CD14-positive monocyte (primary cell): Measurements from ENCODE around the gene TBC1D5. TPM values are rescaled to one million over a fixed set of nuclear protein-coding genes. Genes with fewer than 3 reads are reported as not detected.

Experiments
- DNase-seq, 3 donors: peaks; one replicate each; pipeline ENCODE4 v3.0.0-alpha.2; 2011 to 2022
- H2AFZ ChIP-seq: 2 replicates; pipeline ENCODE4 v1.6.0; 2012; ENCODE audit warnings: mild to moderate bottlenecking, low read depth, low read length, inconsistent platforms; ENCODE audit not compliant: insufficient read depth, poor library complexity, severe bottlenecking
- H3K27ac ChIP-seq, 2 donors: 1 replicate in 1 of 2; 2 replicates in 1 of 2; pipeline ENCODE4 v1.5.1; 2012 to 2013; ENCODE audit warnings: low read length in 2 of 2, control low read depth in 1 of 2, inconsistent platforms in 1 of 2, low read depth in 1 of 2, mild to moderate bottlenecking in 1 of 2
- H3K27me3 ChIP-seq, 2 donors: one replicate each; pipeline versions ENCODE4 v1.6.0 to v1.6.1; 2011 to 2013; ENCODE audit warnings: low read length in 2 of 2; ENCODE audit not compliant: control insufficient read depth in 2 of 2, insufficient read depth in 2 of 2
- H3K36me3 ChIP-seq, 2 donors: replicated peaks in 1 of 2; 1 replicate in 1 of 2; 2 replicates in 1 of 2; pipeline versions ENCODE4 v1.5.1 to v1.6.1; 2012 to 2013; ENCODE audit warnings: low read length in 2 of 2, control low read depth in 1 of 2, inconsistent platforms in 1 of 2, mild to moderate bottlenecking in 1 of 2; ENCODE audit not compliant: insufficient read depth in 2 of 2, control insufficient read depth in 1 of 2
- H3K4me1 ChIP-seq, 2 donors: 1 replicate in 1 of 2; 2 replicates in 1 of 2; pipeline versions ENCODE4 v1.5.1 to v1.6.1; 2012 to 2013; ENCODE audit warnings: low read length in 2 of 2, control low read depth in 1 of 2, inconsistent platforms in 1 of 2, mild to moderate bottlenecking in 1 of 2, moderate library complexity in 1 of 2; ENCODE audit not compliant: insufficient read depth in 2 of 2, control insufficient read depth in 1 of 2
- H3K4me2 ChIP-seq: replicated peaks from 2 replicates; pipeline ENCODE3; 2012; ENCODE audit warnings: low read length, moderate library complexity, mild to moderate bottlenecking; ENCODE audit not compliant: poor library complexity, severe bottlenecking; ENCODE audit errors: extremely low read depth
- H3K4me3 ChIP-seq, 3 experiments: fragments of 200-600 bp in 1 of 3; sonication (generic) in 1 of 3; replicated peaks in 1 of 3; 1 replicate in 2 of 3; 2 replicates in 1 of 3; pipeline ENCODE4 v1.5.1; 2011 to 2013; ENCODE audit warnings: low read length in 3 of 3, mild to moderate bottlenecking in 3 of 3, control low read depth in 2 of 3, low read depth in 2 of 3, inconsistent platforms in 1 of 3, moderate library complexity in 1 of 3
- H3K79me2 ChIP-seq: 2 replicates; pipeline ENCODE4 v1.6.0; 2012; ENCODE audit warnings: mild to moderate bottlenecking, control low read depth, inconsistent platforms, low read length, moderate library complexity; ENCODE audit not compliant: insufficient read depth
- H3K9ac ChIP-seq: 2 replicates; pipeline ENCODE4 v1.6.0; 2017; ENCODE audit warnings: low read length, mild to moderate bottlenecking; ENCODE audit not compliant: insufficient read depth, poor library complexity, severe bottlenecking
- H3K9me3 ChIP-seq, 2 donors: replicated peaks in 1 of 2; 1 replicate in 1 of 2; 2 replicates in 1 of 2; pipeline versions ENCODE4 v1.5.1 to v1.6.1; 2012 to 2013; ENCODE audit warnings: low read length in 2 of 2, control low read depth in 1 of 2; ENCODE audit not compliant: control insufficient read depth in 1 of 2, insufficient read depth in 1 of 2
- H4K20me1 ChIP-seq: 2 replicates; pipeline ENCODE4 v1.6.0; 2012; ENCODE audit warnings: mild to moderate bottlenecking, low read length, control low read depth, moderate library complexity; ENCODE audit not compliant: insufficient read depth
- H3K27ac Mint-ChIP-seq, 7 donors: one replicate each; pipeline ENCODE4 v1.8.0; 2020; ENCODE audit warnings: mild to moderate bottlenecking in 7 of 7, mixed read lengths in 7 of 7, moderate library complexity in 6 of 7, inconsistent platforms in 2 of 7
- H3K27me3 Mint-ChIP-seq, 3 donors: one replicate each; pipeline ENCODE4 v1.8.0; 2021 to 2022; ENCODE audit warnings: low read depth in 3 of 3, mild to moderate bottlenecking in 3 of 3, mixed read lengths in 3 of 3, moderate library complexity in 3 of 3, inconsistent platforms in 1 of 3
- H3K36me3 Mint-ChIP-seq, 2 donors: one replicate each; pipeline ENCODE4 v1.8.0; 2020; ENCODE audit warnings: mixed read lengths in 2 of 2, inconsistent platforms in 1 of 2, mild to moderate bottlenecking in 1 of 2
- H3K4me1 Mint-ChIP-seq: one replicate; pipeline ENCODE4 v1.8.0; 2020; ENCODE audit warnings: mild to moderate bottlenecking, mixed read lengths
- H3K4me3 Mint-ChIP-seq, 2 donors: one replicate each; pipeline ENCODE4 v1.8.0; 2020; ENCODE audit warnings: mild to moderate bottlenecking in 2 of 2, mixed read lengths in 2 of 2, moderate library complexity in 1 of 2
- H3K9me3 Mint-ChIP-seq, 7 donors: one replicate each; pipeline ENCODE4 v1.8.0; 2020 to 2022; ENCODE audit warnings: mixed read lengths in 7 of 7, mild to moderate bottlenecking in 6 of 7, moderate library complexity in 6 of 7, inconsistent platforms in 2 of 7
- WGBS: methylation state at CpG from one replicate; pipeline ENCODE4 v1.1.5; 2013; ENCODE audit warnings: missing lambda C conversion rate; ENCODE audit not compliant: insufficient coverage; 5-methylcytosine and 5-hydroxymethylcytosine counted together
- intact Hi-C, 2 donors: fragments of 100-400 bp; cut with micrococcal nuclease; formaldehyde crosslinking; loops; one replicate each; pipeline versions ENCODE4 v1.15.0 to v1.15.1; 2023
- polyA plus RNA-seq, 3 donors: library from polyadenylated mRNA; depleted of rRNA in 1 of 3; unstranded in 2 of 3; stranded (reverse) in 1 of 3; fragments of 300-500 nt in 2 of 3; fragments of >200 nt in 1 of 3; fragmentation: Illumina TruSeq in 2 of 3; gene quantifications; 1 replicate in 2 of 3; 2 replicates in 1 of 3; pipeline ENCODE4 v1.2.3, GENCODE V29; 2012 to 2021
- TF ChIP-seq, protein P1 (sequence below): fragments of 200-600 bp; IDR thresholded peaks from one replicate; pipeline ENCODE4 v1.8.0; 2022; ENCODE audit warnings: antibody characterized with exemption, mild to moderate bottlenecking

The TBC1D5 gene
- polyA plus RNA-seq, 3 donors, result 17.6 to 35.3 (median 21.0) TPM

DNA sequence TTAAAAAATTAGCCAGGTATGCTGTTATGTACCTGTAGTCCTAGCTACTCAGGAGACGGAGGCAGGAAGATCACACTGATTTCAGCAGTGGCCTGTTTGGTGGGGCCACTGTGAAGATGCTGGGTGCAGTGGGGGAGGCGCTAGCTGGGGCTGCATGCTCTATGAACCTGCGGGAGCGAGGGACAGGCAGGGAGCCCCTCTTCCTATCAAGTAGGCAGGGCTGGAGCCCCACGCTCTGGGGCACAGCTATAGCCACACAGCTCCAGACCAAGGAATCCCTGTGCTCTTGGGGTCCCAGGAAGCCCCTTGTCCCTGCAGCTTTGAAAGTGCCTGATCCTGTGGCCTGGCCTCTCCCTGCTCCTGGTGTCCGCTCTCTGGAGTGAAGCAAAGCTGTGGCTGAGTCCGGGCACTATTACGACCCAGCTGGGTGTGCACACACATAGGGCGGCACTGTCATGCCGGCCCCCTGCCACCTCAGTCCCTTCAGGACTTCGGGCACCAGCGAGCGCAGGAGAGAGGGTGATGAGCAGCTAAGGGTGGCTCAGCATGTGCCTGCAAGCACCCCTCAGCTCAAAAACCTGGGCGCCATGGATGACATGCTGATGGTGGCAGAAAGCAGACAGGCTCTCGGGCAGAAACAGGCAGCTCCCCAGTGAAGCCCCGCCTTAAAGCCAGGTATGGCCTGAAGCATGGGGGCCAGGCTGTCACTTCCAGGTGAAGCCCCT, 262.6 kb downstream of the TBC1D5 start:
- Histone ChIP-seq H3K79me2 (no peaks in the 10 kb centered on the region), H3K4me3 (no peak overlapping the region), H3K36me3 (peaks cover 9 to 20% of the 10 kb centered on the region in 2 donors), H3K4me2 (no peak overlapping the region), H2AFZ (no peak overlapping the region), H3K9ac (no peak overlapping the region), H3K9me3 (peaks cover 0 to 16% of the 10 kb centered on the region in 2 donors), H4K20me1 (no peaks in the 10 kb centered on the region), H3K4me1 (no peaks in the 10 kb centered on the region), H3K27ac (no peak overlapping the region), H3K27me3 (no peaks in the 10 kb centered on the region)
- H3K27me3 Mint-ChIP-seq, result peaks cover 0 to 1% (median 0%) of the 10 kb centered on the region in 3 donors
- 97% methylated on average over 14 of the region's 16 CpGs for WGBS
- TF ChIP-seq, protein P1, sequence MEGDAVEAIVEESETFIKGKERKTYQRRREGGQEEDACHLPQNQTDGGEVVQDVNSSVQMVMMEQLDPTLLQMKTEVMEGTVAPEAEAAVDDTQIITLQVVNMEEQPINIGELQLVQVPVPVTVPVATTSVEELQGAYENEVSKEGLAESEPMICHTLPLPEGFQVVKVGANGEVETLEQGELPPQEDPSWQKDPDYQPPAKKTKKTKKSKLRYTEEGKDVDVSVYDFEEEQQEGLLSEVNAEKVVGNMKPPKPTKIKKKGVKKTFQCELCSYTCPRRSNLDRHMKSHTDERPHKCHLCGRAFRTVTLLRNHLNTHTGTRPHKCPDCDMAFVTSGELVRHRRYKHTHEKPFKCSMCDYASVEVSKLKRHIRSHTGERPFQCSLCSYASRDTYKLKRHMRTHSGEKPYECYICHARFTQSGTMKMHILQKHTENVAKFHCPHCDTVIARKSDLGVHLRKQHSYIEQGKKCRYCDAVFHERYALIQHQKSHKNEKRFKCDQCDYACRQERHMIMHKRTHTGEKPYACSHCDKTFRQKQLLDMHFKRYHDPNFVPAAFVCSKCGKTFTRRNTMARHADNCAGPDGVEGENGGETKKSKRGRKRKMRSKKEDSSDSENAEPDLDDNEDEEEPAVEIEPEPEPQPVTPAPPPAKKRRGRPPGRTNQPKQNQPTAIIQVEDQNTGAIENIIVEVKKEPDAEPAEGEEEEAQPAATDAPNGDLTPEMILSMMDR, result no peak
- peaks cover 6% of the 10 kb centered on the region for H3K4me1 Mint-ChIP-seq
- peaks cover 2 to 15% (median 4%) of the 10 kb centered on the region in 7 donors for H3K9me3 Mint-ChIP-seq
- intact Hi-C loops, result no loop called here
- H3K4me3 Mint-ChIP-seq, result no peak overlapping the region
- DNase-seq, result no peak
- peaks cover 12 to 25% of the 10 kb centered on the region in 2 donors for H3K36me3 Mint-ChIP-seq
- H3K27ac Mint-ChIP-seq, result peak overlapping the region in 1 of 7 donors; percentile 58

DNA sequence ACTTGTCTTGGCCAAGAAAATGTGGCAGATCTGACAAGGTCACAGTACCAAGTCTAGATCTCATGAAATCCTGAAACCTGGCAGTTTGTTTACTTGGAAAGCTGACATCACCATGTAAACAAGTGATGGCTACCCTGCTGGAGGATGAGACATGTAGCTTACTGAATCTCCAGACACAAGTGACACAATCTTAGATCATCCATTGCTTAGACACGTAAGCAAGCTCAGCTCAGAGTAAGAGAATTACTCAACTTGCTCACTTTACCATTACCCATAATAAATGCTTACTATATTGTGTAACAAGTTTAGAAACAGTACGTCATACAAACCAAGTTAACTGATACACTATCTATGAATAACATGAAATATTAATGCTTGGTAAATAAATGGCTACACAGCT, 263.8 kb downstream of the TBC1D5 start:
- Histone ChIP-seq H2AFZ (no peak overlapping the region), H3K4me1 (no peaks in the 10 kb centered on the region), H3K4me2 (no peak overlapping the region), H3K9me3 (peaks cover 0 to 16% of the 10 kb centered on the region in 2 donors), H3K4me3 (no peak overlapping the region), H3K27ac (no peak overlapping the region), H3K79me2 (no peaks in the 10 kb centered on the region), H3K9ac (no peak overlapping the region), H3K27me3 (no peaks in the 10 kb centered on the region), H3K36me3 (peaks cover 9 to 20% of the 10 kb centered on the region in 2 donors), H4K20me1 (no peaks in the 10 kb centered on the region)
- DNase-seq, result peak in 1 of 3 donors; percentile 12
- H3K9me3 Mint-ChIP-seq, result peaks cover 2 to 15% (median 5%) of the 10 kb centered on the region in 7 donors
- H3K4me3 Mint-ChIP-seq, result no peak overlapping the region
- H3K27ac Mint-ChIP-seq, result no peak overlapping the region
- intact Hi-C loops, result no loop called here
- WGBS, result no CpG with 5 or more reads among the region's 2 CpGs
- H3K36me3 Mint-ChIP-seq, result peaks cover 12 to 25% of the 10 kb centered on the region in 2 donors
- no peaks in the 10 kb centered on the region for H3K4me1 Mint-ChIP-seq
- TF ChIP-seq, protein P1, result no peak
- H3K27me3 Mint-ChIP-seq, result peaks cover 0 to 1% (median 0%) of the 10 kb centered on the region in 3 donors
